DOHH2 (cell line): ENCODE results near the gene AMT.

ENCODE experiments used
- H3F3A ChIP-seq: fragments of 200-600 bp; sonication (generic), shearing (Covaris generic); 2 replicates; pipeline ENCODE4 v1.6.0; 2016; ENCODE audit warnings: antibody characterized with exemption, mild to moderate bottlenecking; ENCODE audit not compliant: control insufficient read depth, insufficient read depth
- H3K27ac ChIP-seq: fragments of 200-600 bp; sonication (generic); 2 replicates; pipeline ENCODE4 v1.5.1; 2014; ENCODE audit warnings: low read depth, mild to moderate bottlenecking, low read length, moderate library complexity
- H3K27me3 ChIP-seq: fragments of 200-600 bp; sonication (generic); 2 replicates; pipeline ENCODE4 v1.6.1; 2014; ENCODE audit warnings: mild to moderate bottlenecking, low read length, mixed read lengths; ENCODE audit not compliant: control insufficient read depth
- H3K36me3 ChIP-seq: fragments of 200-600 bp; sonication (generic); 2 replicates; pipeline ENCODE4 v1.6.1; 2014; ENCODE audit warnings: mild to moderate bottlenecking, low read length, moderate library complexity, mixed read lengths; ENCODE audit not compliant: control insufficient read depth
- H3K4me1 ChIP-seq: fragments of 200-600 bp; sonication (generic); 2 replicates; pipeline ENCODE4 v1.6.1; 2014; ENCODE audit warnings: mild to moderate bottlenecking, low read length, mixed read lengths; ENCODE audit not compliant: control insufficient read depth
- H3K4me2 ChIP-seq: fragments of 200-600 bp; sonication (generic); 2 replicates; pipeline ENCODE4 v1.6.0; 2014; ENCODE audit warnings: mild to moderate bottlenecking, low read length, moderate library complexity
- H3K4me3 ChIP-seq: fragments of 200-600 bp; sonication (generic); 2 replicates; pipeline ENCODE4 v1.5.1; 2014; ENCODE audit warnings: mild to moderate bottlenecking, low read length, mixed read lengths
- H3K79me2 ChIP-seq: fragments of 200-600 bp; sonication (generic); 2 replicates; pipeline ENCODE4 v1.6.1; 2014; ENCODE audit warnings: mild to moderate bottlenecking, low read length, mixed read lengths; ENCODE audit not compliant: control insufficient read depth
- H3K9me2 ChIP-seq: fragments of 200-600 bp; sonication (generic); replicated peaks from 2 replicates; pipeline ENCODE4 v1.6.1; 2014; ENCODE audit warnings: mild to moderate bottlenecking, low read length, mixed read lengths; ENCODE audit not compliant: control insufficient read depth
- H3K9me3 ChIP-seq: fragments of 200-600 bp; sonication (generic); 2 replicates; pipeline ENCODE4 v1.6.1; 2014; ENCODE audit warnings: antibody characterized with exemption, low read length, mixed read lengths; ENCODE audit not compliant: control insufficient read depth, insufficient read depth
- H4K20me1 ChIP-seq: fragments of 200-600 bp; sonication (generic); 2 replicates; pipeline ENCODE4 v1.6.0; 2014; ENCODE audit warnings: low read depth, mild to moderate bottlenecking, antibody characterized with exemption, low read length, moderate library complexity; ENCODE audit not compliant: control insufficient read depth, insufficient read depth
- EZH2phosphoT487 ChIP-seq: fragments of 200-600 bp; sonication (generic); IDR thresholded peaks from 2 replicates; pipeline ENCODE4 v1.6.1; 2017; ENCODE audit warnings: borderline replicate concordance, mild to moderate bottlenecking, antibody characterized with exemption, low read length, moderate library complexity, mixed read lengths
- TF ChIP-seq, protein P1 (sequence below): fragments of 200-600 bp; sonication (generic); IDR thresholded peaks from one replicate; pipeline ENCODE4 v1.5.1; 2014; ENCODE audit warnings: antibody characterized with exemption, mild to moderate bottlenecking, low read depth, low read length; ENCODE audit not compliant: poor library complexity, severe bottlenecking

Gene AMT

GRCh38 chr3:49469037-49469935 is 47.0 kb upstream of the AMT start:
- TF ChIP-seq, protein P1, sequence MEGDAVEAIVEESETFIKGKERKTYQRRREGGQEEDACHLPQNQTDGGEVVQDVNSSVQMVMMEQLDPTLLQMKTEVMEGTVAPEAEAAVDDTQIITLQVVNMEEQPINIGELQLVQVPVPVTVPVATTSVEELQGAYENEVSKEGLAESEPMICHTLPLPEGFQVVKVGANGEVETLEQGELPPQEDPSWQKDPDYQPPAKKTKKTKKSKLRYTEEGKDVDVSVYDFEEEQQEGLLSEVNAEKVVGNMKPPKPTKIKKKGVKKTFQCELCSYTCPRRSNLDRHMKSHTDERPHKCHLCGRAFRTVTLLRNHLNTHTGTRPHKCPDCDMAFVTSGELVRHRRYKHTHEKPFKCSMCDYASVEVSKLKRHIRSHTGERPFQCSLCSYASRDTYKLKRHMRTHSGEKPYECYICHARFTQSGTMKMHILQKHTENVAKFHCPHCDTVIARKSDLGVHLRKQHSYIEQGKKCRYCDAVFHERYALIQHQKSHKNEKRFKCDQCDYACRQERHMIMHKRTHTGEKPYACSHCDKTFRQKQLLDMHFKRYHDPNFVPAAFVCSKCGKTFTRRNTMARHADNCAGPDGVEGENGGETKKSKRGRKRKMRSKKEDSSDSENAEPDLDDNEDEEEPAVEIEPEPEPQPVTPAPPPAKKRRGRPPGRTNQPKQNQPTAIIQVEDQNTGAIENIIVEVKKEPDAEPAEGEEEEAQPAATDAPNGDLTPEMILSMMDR, result no peak
- TF ChIP-seq EZH2phosphoT487, result no peak
- Histone ChIP-seq H3K9me2 (no peaks in the 10 kb centered on the region), H3K79me2 (peaks cover 37% of the 10 kb centered on the region), H3K4me3 (peak overlapping the region; percentile 100), H3K4me2 (peak overlapping the region; percentile 100), H3K36me3 (peaks cover 4% of the 10 kb centered on the region), H3K9me3 (no peaks in the 10 kb centered on the region), H3K27me3 (no peaks in the 10 kb centered on the region), H3K4me1 (peaks cover 19% of the 10 kb centered on the region), H4K20me1 (no peaks in the 10 kb centered on the region), H3K27ac (peak overlapping the region; percentile 90), H3F3A (peaks cover 7% of the 10 kb centered on the region)

DNA sequence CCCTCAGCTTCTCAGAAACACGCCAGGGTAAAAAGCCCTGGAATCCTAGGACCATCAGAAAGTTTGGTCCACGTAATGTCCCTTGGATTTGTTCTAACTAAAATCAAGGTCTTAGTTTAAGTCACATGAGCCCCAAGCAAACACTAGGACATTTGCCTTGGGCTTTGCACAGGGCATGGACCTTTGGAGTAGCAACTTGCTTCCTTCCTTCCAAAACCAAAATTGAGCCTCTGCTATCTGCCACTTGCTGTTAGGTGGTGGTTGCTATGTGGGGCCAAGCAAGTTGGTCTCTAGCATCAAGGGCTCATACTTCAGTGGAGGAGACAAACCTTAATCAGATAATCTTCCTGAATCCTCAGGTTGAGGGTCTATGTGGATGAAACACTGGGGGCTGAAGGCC is 43.8 kb upstream of the AMT start:
- no peak overlapping the region for H3K4me2 ChIP-seq

GRCh38 chr3:49465270-49466034 is 43.2 kb upstream of the AMT start:
- no peaks in the 10 kb centered on the region for H3K36me3 ChIP-seq
- no peaks in the 10 kb centered on the region for H3K79me2 ChIP-seq
- no peaks in the 10 kb centered on the region; the same call in 1 of the 2 replicates for H3F3A ChIP-seq
- H3K27me3 ChIP-seq, result no peaks in the 10 kb centered on the region
- no peaks in the 10 kb centered on the region for H3K9me2 ChIP-seq
- no peaks in the 10 kb centered on the region for H4K20me1 ChIP-seq
- no peaks in the 10 kb centered on the region for H3K9me3 ChIP-seq
- H3K27ac ChIP-seq, result no peak overlapping the region
- H3K4me2 ChIP-seq, result no peak overlapping the region
- TF ChIP-seq, protein P1, result no peak
- no peak for TF ChIP-seq EZH2phosphoT487
- peaks cover 8% of the 10 kb centered on the region for H3K4me1 ChIP-seq
- no peak overlapping the region for H3K4me3 ChIP-seq

More for the DNA sequence above, 43.8 kb upstream of the AMT start:
- H3K4me1 ChIP-seq, result peaks cover 8% of the 10 kb centered on the region
- no peak for TF ChIP-seq EZH2phosphoT487
- TF ChIP-seq, protein P1, result no peak
- H3F3A ChIP-seq, result peaks cover 5% of the 10 kb centered on the region
- H3K79me2 ChIP-seq, result peaks cover 5% of the 10 kb centered on the region
- H3K9me3 ChIP-seq, result no peaks in the 10 kb centered on the region
- no peak overlapping the region for H3K27ac ChIP-seq
- H3K27me3 ChIP-seq, result no peaks in the 10 kb centered on the region
- no peaks in the 10 kb centered on the region for H4K20me1 ChIP-seq
- H3K9me2 ChIP-seq, result no peaks in the 10 kb centered on the region
- H3K36me3 ChIP-seq, result no peaks in the 10 kb centered on the region; the same call in 1 of the 2 replicates
- no peak overlapping the region for H3K4me3 ChIP-seq
